Measurements from ENCODE around the gene KCNMB2.

DNA sequence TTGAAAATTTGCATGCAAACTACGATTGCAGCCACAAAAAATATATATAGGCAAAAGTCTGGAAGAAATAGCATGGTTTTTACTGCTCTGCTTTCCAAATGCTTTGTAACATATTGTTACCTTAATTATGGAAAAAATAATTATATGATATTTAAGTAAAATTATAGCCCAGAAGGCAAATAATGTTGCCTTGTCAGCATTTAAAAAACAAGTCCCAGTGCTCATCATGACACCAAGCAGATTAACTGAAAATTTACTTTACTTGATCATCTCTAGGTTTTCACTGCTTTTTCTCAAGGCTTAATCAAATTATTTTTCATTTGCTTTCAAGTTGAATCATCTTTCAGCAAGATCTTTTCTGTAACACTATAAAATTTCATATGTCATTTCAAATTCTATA is 272.5 kb downstream of the KCNMB2 start:
- TF ChIP-seq CTCF (conservative IDR thresholded peaks at IDR 0.05 in 1 of 2, IDR thresholded peaks at IDR 0.05 in 1 of 2; ENCODE audit: low read depth in 1 of 2, low read length in 2 of 2) (no peak), EZH2 (IDR thresholded peaks at IDR 0.05; ENCODE audit: low read length, missing control alignments) (no peak)

Data from fibroblast of lung (primary cell).